ENCODE results near the gene CFAP99. TPM values are rescaled to one million over a fixed set of nuclear protein-coding genes. Genes with fewer than 3 reads are reported as not detected.

Gene CFAP99
- total RNA-seq, 1 experiment from 2014 or later, result 0.16 TPM

DNA sequence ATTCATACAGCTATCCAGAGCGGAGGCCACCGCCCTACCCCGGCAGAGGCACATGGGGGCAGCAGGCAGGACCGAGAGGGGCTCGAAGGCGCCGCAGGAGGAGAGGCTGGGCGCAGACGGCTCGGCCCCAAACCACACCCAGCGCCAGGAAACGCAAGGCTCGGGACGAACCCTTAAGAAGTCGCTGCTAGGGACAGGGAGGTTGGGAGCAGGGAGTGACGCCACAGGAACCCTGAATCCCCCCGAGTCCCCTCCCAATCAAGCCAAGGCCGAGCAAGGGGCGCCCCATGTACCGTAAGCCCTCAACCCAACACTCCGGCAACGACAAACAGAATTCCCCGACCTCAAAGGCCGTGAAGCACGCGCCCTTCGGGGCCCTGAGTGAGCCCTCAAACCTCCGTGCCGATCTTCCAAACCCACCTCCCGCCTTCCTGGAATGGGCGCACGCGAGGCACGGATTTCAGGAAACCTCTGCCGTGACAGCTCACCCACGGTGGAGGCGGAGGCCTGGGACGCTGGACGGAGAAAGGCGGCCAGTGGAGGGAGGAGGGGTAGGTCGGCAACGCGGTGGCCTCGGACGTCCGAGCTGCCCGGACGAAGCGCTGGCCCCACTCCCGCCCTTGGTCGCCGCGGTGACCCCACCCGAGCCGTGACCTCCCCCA lies 2.1 kb upstream of the CFAP99 start:
- POLR2A ChIA-PET, result interaction anchor here (1.8 kb wide), 1 partner anchor 52 kb away, joined by 11 read pairs; the partner anchor contains the start of gene RNF4
- no peaks in the 10 kb centered on the region for H3K9me3 Mint-ChIP-seq (ENCODE audit: unreplicated experiment)
- no peak overlapping the region for H3K4me3 Mint-ChIP-seq (ENCODE audit: unreplicated experiment)
- H3K36me3 Mint-ChIP-seq (ENCODE audit: insufficient read depth, unreplicated experiment), result no peaks in the 10 kb centered on the region
- no peak overlapping the region for H3K27ac Mint-ChIP-seq (ENCODE audit: low read depth, unreplicated experiment)
- CTCF ChIA-PET, result interaction anchor here (0.6 kb wide), 1 partner anchor 175 kb away, joined by 3 read pairs; no protein-coding TSS in a partner anchor
- TF ChIP-seq CTCF (IDR thresholded peaks at IDR 0.05; ENCODE audit: unreplicated experiment), result no peak
- intact Hi-C loops (cut with micrococcal nuclease), result no loop called here
- DNase-seq (ENCODE audit: unreplicated experiment), result no peak
- peaks cover 24% of the 10 kb centered on the region for H3K4me1 Mint-ChIP-seq (ENCODE audit: insufficient read depth, unreplicated experiment)
- peaks cover 25% of the 10 kb centered on the region for H3K27me3 Mint-ChIP-seq (ENCODE audit: insufficient read depth, unreplicated experiment)
- BruUV-seq (replicated peaks), result no TSS peak

DNA sequence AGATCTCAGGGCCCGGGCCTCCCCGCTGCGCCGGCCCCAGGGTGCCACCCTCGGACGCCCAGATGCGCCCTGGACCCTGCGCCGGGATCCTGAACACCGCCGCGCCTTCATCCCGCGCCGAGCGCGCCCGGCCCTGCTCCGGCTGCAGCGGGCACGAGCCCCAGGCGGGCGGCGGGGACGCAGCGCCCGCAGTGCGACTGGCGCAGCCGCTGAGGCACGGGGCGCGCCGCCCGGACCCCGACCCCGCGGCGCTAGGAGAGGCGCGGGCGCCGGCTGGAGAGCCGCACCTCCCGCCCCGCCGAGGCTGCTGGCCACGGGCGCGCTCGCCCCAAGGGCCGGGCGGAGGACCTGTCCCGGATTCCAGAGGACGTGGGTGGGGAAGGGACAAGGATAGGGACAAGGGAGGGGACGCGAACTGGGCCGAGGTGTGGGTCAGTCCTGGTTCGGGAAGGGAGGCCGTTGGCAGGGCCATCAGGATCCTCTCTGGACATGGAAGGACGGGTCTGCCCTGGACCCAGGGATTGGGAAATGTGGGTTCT lies 1.5 kb upstream of the CFAP99 start:
- CTCF ChIA-PET, result interaction anchor here (0.6 kb wide), 1 partner anchor 176 kb away, joined by 3 read pairs; no protein-coding TSS in a partner anchor

GRCh38 chr4:2417765-2418649 lies 748 bp upstream of the CFAP99 start, which contains the start of gene ZFYVE28:
Gene ZFYVE28 (minus strand): TSS chr4:2418645. CDS start chr4:2418323, 322 bp downstream.
- ChIA-PET POLR2A (interaction anchor here (1.0 to 1.4 kb wide), 2 partner anchors 51 to 176 kb away, joined by 4 to 14 read pairs; partner anchors contain the start of genes HAUS3, POLN and RNF4), CTCF (interaction anchor here (1.4 kb wide), 1 partner anchor 11 kb away, joined by 9 read pairs; no protein-coding TSS in a partner anchor)
- Mint-ChIP-seq H3K4me1 (ENCODE audit: insufficient read depth, unreplicated experiment) (peaks cover 16% of the 10 kb centered on the region), H3K27me3 (ENCODE audit: insufficient read depth, unreplicated experiment) (peaks cover 38% of the 10 kb centered on the region), H3K9me3 (ENCODE audit: unreplicated experiment) (no peaks in the 10 kb centered on the region), H3K27ac (ENCODE audit: low read depth, unreplicated experiment) (peak within 1 kb of the TSS; percentile 74), H3K36me3 (ENCODE audit: insufficient read depth, unreplicated experiment) (no peaks in the 10 kb centered on the region), H3K4me3 (ENCODE audit: unreplicated experiment) (peak within 1 kb of the TSS; percentile 80)
- intact Hi-C loops (cut with micrococcal nuclease), result no loop called here
- DNase-seq (ENCODE audit: unreplicated experiment), result no peak
- no TSS peak for BruUV-seq (replicated peaks)
- no peak for TF ChIP-seq CTCF (IDR thresholded peaks at IDR 0.05; ENCODE audit: unreplicated experiment)

More for the DNA sequence above, 1.5 kb upstream of the CFAP99 start:
- Mint-ChIP-seq H3K27me3 (ENCODE audit: insufficient read depth, unreplicated experiment) (peaks cover 31% of the 10 kb centered on the region), H3K4me3 (ENCODE audit: unreplicated experiment) (peak overlapping the region; percentile 80), H3K36me3 (ENCODE audit: insufficient read depth, unreplicated experiment) (no peaks in the 10 kb centered on the region), H3K4me1 (ENCODE audit: insufficient read depth, unreplicated experiment) (peaks cover 24% of the 10 kb centered on the region), H3K9me3 (ENCODE audit: unreplicated experiment) (no peaks in the 10 kb centered on the region), H3K27ac (ENCODE audit: low read depth, unreplicated experiment) (peak overlapping the region; percentile 31)
- no peak for TF ChIP-seq CTCF (IDR thresholded peaks at IDR 0.05; ENCODE audit: unreplicated experiment)
- intact Hi-C loops (cut with micrococcal nuclease), result no loop called here
- POLR2A ChIA-PET, result no interaction called here
- BruUV-seq (replicated peaks), result no TSS peak
- DNase-seq (ENCODE audit: unreplicated experiment), result no peak

Measured in MCF 10A (cell line).